Measurements from ENCODE around the gene UBC.

The UBC gene

GRCh38 chr12:124927201-124928094 lies 13.0 kb upstream of the UBC start (continued):
- TF ChIP-seq HIC1 (tag by site-specific recombination; IDR thresholded peaks at IDR 0.05) (no peak), SP2 (tag by site-specific recombination; IDR thresholded peaks at IDR 0.05) (no peak), ZNF394 (tag by site-specific recombination; IDR thresholded peaks at IDR 0.05; ENCODE audit: borderline replicate concordance) (peak; percentile 46), SETDB1 (IDR thresholded peaks at IDR 0.05; ENCODE audit: insufficient read length, low read length) (no peak), ZNF169 (tag by site-specific recombination; IDR thresholded peaks at IDR 0.05) (no peak), ZEB2 (tag by site-specific recombination; IDR thresholded peaks at IDR 0.05) (peak; percentile 72), YY1 (tag by site-specific recombination; IDR thresholded peaks at IDR 0.05) (no peak; the same call in 1 of the 2 replicates), KLF9 (tag by site-specific recombination; IDR thresholded peaks at IDR 0.05; ENCODE audit: low read depth) (no peak), ZNF777 (tag by site-specific recombination; IDR thresholded peaks at IDR 0.05; ENCODE audit: borderline replicate concordance) (peak; percentile 48; the same call in 1 of the 2 replicates), ZNF140 (tag by site-specific recombination; IDR thresholded peaks at IDR 0.05) (no peak), ZNF561 (tag by site-specific recombination; IDR thresholded peaks at IDR 0.05; ENCODE audit: borderline replicate concordance) (peak; percentile 85), ZNF335 (tag by site-specific recombination; conservative IDR thresholded peaks at IDR 0.05) (peak; percentile 91), ZBTB8A (tag by site-specific recombination; IDR thresholded peaks at IDR 0.05) (peak; percentile 3; the same call in 1 of the 2 replicates), ZNF311 (tag by site-specific recombination; IDR thresholded peaks at IDR 0.05; ENCODE audit: borderline replicate concordance) (no peak), GLI2 (tag by site-specific recombination; IDR thresholded peaks at IDR 0.05; ENCODE audit: borderline replicate concordance, low read depth) (0 out of 2 replicates have a peak, but pooled peaks have one; percentile 6), ZNF114 (tag by site-specific recombination; IDR thresholded peaks at IDR 0.05) (no peak), ZFP41 (tag by site-specific recombination; IDR thresholded peaks at IDR 0.05; ENCODE audit: borderline replicate concordance) (no peak), ZNF354C (tag by site-specific recombination; IDR thresholded peaks at IDR 0.05; ENCODE audit: borderline replicate concordance, low read depth) (no peak), ZNF362 (tag by site-specific recombination; IDR thresholded peaks at IDR 0.05) (no peak; the same call in 1 of the 2 replicates), ZNF48 (tag by site-specific recombination; IDR thresholded peaks at IDR 0.05) (no peak), ZNF510 (tag by site-specific recombination; IDR thresholded peaks at IDR 0.05; ENCODE audit: insufficient replicate concordance) (no peak), TCF7L2 (IDR thresholded peaks at IDR 0.05; ENCODE audit: borderline replicate concordance, low read depth, low read length) (no peak), MZF1 (tag by site-specific recombination; IDR thresholded peaks at IDR 0.05; ENCODE audit: borderline replicate concordance) (0 out of 2 replicates have a peak, but pooled peaks have one; percentile 40), ZNF449 (tag by site-specific recombination; IDR thresholded peaks at IDR 0.05) (no peak), KLF10 (tag by site-specific recombination; IDR thresholded peaks at IDR 0.05) (peak; percentile 63; the same call in 1 of the 2 replicates), ZNF558 (tag by site-specific recombination; IDR thresholded peaks at IDR 0.05) (peak; percentile 23), MEIS1 (CRISPR knock-in tag; IDR thresholded peaks at IDR 0.05; ENCODE audit: borderline replicate concordance) (no peak)
- TF ChIP-seq, protein P1, sequence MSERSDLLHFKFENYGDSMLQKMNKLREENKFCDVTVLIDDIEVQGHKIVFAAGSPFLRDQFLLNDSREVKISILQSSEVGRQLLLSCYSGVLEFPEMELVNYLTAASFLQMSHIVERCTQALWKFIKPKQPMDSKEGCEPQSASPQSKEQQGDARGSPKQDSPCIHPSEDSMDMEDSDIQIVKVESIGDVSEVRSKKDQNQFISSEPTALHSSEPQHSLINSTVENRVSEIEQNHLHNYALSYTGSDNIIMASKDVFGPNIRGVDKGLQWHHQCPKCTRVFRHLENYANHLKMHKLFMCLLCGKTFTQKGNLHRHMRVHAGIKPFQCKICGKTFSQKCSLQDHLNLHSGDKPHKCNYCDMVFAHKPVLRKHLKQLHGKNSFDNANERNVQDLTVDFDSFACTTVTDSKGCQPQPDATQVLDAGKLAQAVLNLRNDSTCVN (tag by site-specific recombination; optimal IDR thresholded peaks at IDR 0.05), result peak; percentile 5
- TF ChIP-seq, protein P2, sequence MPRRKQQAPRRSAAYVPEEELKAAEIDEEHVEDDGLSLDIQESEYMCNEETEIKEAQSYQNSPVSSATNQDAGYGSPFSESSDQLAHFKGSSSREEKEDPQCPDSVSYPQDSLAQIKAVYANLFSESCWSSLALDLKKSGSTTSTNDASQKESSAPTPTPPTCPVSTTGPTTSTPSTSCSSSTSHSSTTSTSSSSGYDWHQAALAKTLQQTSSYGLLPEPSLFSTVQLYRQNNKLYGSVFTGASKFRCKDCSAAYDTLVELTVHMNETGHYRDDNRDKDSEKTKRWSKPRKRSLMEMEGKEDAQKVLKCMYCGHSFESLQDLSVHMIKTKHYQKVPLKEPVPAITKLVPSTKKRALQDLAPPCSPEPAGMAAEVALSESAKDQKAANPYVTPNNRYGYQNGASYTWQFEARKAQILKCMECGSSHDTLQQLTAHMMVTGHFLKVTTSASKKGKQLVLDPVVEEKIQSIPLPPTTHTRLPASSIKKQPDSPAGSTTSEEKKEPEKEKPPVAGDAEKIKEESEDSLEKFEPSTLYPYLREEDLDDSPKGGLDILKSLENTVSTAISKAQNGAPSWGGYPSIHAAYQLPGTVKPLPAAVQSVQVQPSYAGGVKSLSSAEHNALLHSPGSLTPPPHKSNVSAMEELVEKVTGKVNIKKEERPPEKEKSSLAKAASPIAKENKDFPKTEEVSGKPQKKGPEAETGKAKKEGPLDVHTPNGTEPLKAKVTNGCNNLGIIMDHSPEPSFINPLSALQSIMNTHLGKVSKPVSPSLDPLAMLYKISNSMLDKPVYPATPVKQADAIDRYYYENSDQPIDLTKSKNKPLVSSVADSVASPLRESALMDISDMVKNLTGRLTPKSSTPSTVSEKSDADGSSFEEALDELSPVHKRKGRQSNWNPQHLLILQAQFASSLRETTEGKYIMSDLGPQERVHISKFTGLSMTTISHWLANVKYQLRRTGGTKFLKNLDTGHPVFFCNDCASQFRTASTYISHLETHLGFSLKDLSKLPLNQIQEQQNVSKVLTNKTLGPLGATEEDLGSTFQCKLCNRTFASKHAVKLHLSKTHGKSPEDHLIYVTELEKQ (tag by site-specific recombination; IDR thresholded peaks at IDR 0.05; ENCODE audit: borderline replicate concordance), result peak; percentile 38; the same call in 1 of the 2 replicates

Measured in HEK293 (cell line).